Activated naive CD4-positive, alpha-beta T cell treated with anti-CD3 and anti-CD28 coated beads, Interleukin-2, amount 50 U/mL, for 24 hours (primary cell): ENCODE measurements around the gene DEAF1.

ENCODE experiments used
- H3K27ac Mint-ChIP-seq: one replicate; pipeline ENCODE4 v1.8.0; 2021; ENCODE audit warnings: mild to moderate bottlenecking, mixed read lengths
- H3K27me3 Mint-ChIP-seq: one replicate; pipeline ENCODE4 v1.8.0; 2021; ENCODE audit warnings: mixed read lengths
- H3K36me3 Mint-ChIP-seq: one replicate; pipeline ENCODE4 v1.8.0; 2021; ENCODE audit warnings: mixed read lengths
- H3K4me1 Mint-ChIP-seq: one replicate; pipeline ENCODE4 v1.8.0; 2021; ENCODE audit warnings: mixed read lengths
- H3K4me3 Mint-ChIP-seq: one replicate; pipeline ENCODE4 v1.8.0; 2021; ENCODE audit warnings: mild to moderate bottlenecking, mixed read lengths
- H3K9me3 Mint-ChIP-seq: one replicate; pipeline ENCODE4 v1.8.0; 2021; ENCODE audit warnings: mixed read lengths

Gene DEAF1

GRCh38 chr11:679271-680207 lies 15.5 kb downstream of the DEAF1 start:
- H3K27me3 Mint-ChIP-seq, result no peaks in the 10 kb centered on the region
- H3K4me3 Mint-ChIP-seq, result no peak overlapping the region
- no peak overlapping the region for H3K27ac Mint-ChIP-seq
- no peaks in the 10 kb centered on the region for H3K9me3 Mint-ChIP-seq
- no peaks in the 10 kb centered on the region for H3K4me1 Mint-ChIP-seq
- H3K36me3 Mint-ChIP-seq, result peaks cover 22% of the 10 kb centered on the region

- H3K27ac Mint-ChIP-seq, result no peak overlapping the region
- H3K36me3 Mint-ChIP-seq, result peaks cover 16% of the 10 kb centered on the region
- no peaks in the 10 kb centered on the region for H3K9me3 Mint-ChIP-seq
- H3K27me3 Mint-ChIP-seq, result no peaks in the 10 kb centered on the region
- no peak overlapping the region for H3K4me3 Mint-ChIP-seq
- H3K4me1 Mint-ChIP-seq, result no peaks in the 10 kb centered on the region
Measured at GRCh38 chr11:678297-678696, 16.7 kb downstream of the DEAF1 start.

GRCh38 chr11:674406-674805 lies 20.6 kb downstream of the DEAF1 start:
- no peak overlapping the region for H3K27ac Mint-ChIP-seq
- H3K36me3 Mint-ChIP-seq, result peaks cover 4% of the 10 kb centered on the region
- no peak overlapping the region for H3K4me3 Mint-ChIP-seq
- H3K27me3 Mint-ChIP-seq, result no peaks in the 10 kb centered on the region
- no peaks in the 10 kb centered on the region for H3K4me1 Mint-ChIP-seq
- H3K9me3 Mint-ChIP-seq, result no peaks in the 10 kb centered on the region

DNA sequence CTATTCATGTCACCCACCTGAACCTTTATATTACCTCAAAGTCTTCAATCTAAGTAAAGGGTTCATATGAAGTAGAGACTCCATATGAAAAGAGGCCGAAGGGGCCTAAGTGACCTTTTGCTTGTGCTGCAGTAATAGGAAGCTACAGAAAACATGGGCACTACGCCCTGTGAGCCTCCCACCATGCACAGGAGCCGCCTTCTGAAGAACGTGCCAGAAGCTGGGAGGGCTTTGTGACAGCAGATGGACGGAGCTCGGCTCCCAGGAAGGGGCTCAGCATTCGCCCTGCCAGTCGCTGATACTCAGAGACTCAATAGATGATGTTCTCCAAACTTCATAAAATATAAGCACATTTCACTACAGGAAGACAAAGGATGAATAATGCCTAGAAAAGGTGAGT lies 21.2 kb downstream of the DEAF1 start:
- no peaks in the 10 kb centered on the region for H3K4me1 Mint-ChIP-seq
- H3K27me3 Mint-ChIP-seq, result no peaks in the 10 kb centered on the region
- H3K27ac Mint-ChIP-seq, result no peak overlapping the region
- no peak overlapping the region for H3K4me3 Mint-ChIP-seq
- no peaks in the 10 kb centered on the region for H3K9me3 Mint-ChIP-seq
- H3K36me3 Mint-ChIP-seq, result peaks cover 4% of the 10 kb centered on the region

DNA sequence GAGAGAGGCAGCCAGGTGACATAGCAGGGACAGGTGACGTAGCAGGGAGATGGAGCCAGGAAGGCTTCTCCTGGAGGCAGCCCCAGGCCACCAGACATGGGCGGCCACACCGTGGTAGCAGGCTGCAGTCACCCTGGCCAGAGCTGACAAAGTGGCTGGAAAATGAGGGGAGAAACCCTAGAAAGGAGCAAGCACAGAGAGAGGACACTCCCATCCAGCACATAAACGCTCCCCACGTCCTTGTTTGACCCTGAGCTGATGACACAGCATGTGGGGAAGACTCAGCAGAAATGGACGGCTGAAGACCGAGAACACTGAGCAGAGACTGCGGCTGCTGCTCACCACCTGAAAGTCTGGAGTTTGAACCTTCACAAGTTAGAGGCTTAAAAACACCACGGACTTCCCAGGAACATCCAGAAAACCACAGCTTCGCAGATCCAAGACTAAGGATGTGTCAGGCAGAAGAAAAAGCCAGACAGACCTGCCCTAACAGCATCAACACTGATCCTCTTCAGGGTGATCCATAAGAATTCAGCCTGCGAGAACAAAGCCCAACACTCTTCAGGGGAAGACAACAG lies 29.2 kb downstream of the DEAF1 start:
- H3K27me3 Mint-ChIP-seq, result no peaks in the 10 kb centered on the region
- peaks cover 4% of the 10 kb centered on the region for H3K4me1 Mint-ChIP-seq
- H3K9me3 Mint-ChIP-seq, result no peaks in the 10 kb centered on the region
- H3K27ac Mint-ChIP-seq, result no peak overlapping the region
- no peaks in the 10 kb centered on the region for H3K36me3 Mint-ChIP-seq
- H3K4me3 Mint-ChIP-seq, result no peak overlapping the region

- H3K4me1 Mint-ChIP-seq, result peaks cover 4% of the 10 kb centered on the region
- H3K27me3 Mint-ChIP-seq, result no peaks in the 10 kb centered on the region
- no peaks in the 10 kb centered on the region for H3K36me3 Mint-ChIP-seq
- no peak overlapping the region for H3K27ac Mint-ChIP-seq
- no peaks in the 10 kb centered on the region for H3K9me3 Mint-ChIP-seq
- no peak overlapping the region for H3K4me3 Mint-ChIP-seq
Measured at GRCh38 chr11:665062-665703, 29.8 kb downstream of the DEAF1 start.

DNA sequence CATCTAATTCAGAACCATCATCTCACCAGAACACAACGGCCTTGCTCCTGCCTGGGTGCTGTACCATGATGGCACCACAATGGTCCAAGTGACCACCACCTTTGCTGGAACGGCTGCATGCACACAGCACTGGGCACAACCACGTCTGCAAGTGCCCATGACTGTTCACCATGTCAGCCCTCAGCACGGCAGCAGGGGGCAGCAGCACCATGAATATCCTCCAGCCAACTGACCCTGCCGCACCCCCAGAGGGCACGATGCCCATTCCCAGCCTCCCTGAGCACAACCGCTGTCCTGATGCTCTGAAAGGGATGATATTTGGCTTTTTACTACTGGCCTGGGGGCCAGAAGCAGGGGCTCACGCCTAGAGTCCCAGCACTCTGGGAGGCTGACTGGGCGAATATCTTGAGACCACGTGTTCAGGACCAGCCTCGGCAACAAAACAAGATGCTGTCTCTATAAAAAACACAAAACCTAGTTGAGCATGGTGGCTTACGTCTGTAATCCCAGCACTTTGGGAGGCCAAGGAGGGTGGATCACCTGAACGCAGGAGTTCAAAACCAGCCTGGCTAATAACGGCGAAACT lies 32.2 kb downstream of the DEAF1 start:
- Mint-ChIP-seq H3K4me3 (no peak overlapping the region), H3K27me3 (no peaks in the 10 kb centered on the region), H3K27ac (no peak overlapping the region), H3K9me3 (no peaks in the 10 kb centered on the region), H3K4me1 (peaks cover 4% of the 10 kb centered on the region), H3K36me3 (no peaks in the 10 kb centered on the region)

DNA sequence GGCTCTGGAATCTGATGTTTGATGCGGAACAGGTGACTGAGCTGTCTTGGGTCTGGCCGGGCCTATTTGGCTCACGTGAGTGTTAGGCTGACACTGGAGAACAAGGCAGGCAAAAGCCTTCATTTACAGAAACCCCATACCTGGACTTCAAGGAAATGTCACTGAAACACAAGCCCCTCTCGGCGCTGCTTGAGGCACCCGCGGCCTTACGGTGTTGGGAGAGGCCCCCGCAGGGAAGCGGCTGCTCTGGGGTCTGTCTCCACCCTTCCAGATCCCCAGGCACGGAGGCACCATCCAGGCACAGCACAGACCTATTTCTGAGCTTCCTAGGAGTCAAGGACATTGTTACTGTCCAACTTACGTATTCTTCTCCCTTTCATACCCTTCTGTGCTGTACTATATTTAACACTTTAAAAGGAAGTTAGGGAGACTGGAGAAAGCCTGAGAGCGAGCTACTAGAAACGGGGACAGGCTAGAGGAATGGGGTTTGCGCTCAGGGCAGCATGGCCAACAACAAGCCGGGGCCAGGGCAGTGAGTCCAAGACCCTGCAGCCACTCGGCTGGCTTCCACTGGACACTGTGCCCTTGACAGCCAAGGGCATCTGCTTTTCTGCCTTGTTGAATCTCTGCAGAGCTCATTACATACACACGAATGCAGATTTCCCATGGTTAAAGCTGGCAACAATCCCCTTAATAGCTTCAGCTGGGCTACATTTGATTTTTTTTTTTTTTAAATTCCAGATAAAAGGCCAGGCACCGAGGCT lies 34.2 kb downstream of the DEAF1 start:
- Mint-ChIP-seq H3K36me3 (no peaks in the 10 kb centered on the region), H3K9me3 (no peaks in the 10 kb centered on the region), H3K27ac (no peak overlapping the region), H3K4me1 (peaks cover 4% of the 10 kb centered on the region), H3K4me3 (no peak overlapping the region), H3K27me3 (no peaks in the 10 kb centered on the region)

GRCh38 chr11:660281-660680 lies 34.7 kb downstream of the DEAF1 start:
- Mint-ChIP-seq H3K27me3 (no peaks in the 10 kb centered on the region), H3K36me3 (no peaks in the 10 kb centered on the region), H3K9me3 (no peaks in the 10 kb centered on the region)

GRCh38 chr11:659532-660085 lies 35.4 kb downstream of the DEAF1 start:
- Mint-ChIP-seq H3K9me3 (no peaks in the 10 kb centered on the region), H3K4me1 (peaks cover 4% of the 10 kb centered on the region), H3K4me3 (no peak overlapping the region), H3K27ac (no peak overlapping the region), H3K27me3 (no peaks in the 10 kb centered on the region), H3K36me3 (no peaks in the 10 kb centered on the region)

More at GRCh38 chr11:660281-660680, 34.7 kb downstream of the DEAF1 start:
- Mint-ChIP-seq H3K4me1 (peaks cover 4% of the 10 kb centered on the region), H3K27ac (no peak overlapping the region), H3K4me3 (no peak overlapping the region)

DNA sequence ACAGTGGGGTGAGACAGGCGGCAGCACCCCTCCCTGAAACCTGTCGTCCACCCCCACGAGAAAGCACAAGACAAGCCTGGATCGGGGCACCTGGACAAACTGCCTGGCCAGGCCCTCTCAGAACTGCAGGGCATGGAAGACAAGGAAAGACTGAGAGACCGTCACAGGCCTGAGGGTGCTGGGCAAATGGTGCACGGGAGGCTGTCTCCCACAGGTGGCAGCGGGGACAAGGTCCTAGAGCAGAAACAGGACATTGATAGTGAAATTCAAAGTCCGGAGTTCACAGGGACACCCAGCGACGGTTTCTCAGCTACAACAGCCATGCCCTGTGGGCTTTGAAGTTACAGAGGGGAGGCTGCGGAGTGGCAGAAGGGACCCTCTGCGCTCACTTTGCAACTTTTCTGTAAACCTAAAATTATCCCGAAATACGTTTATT lies 37.3 kb downstream of the DEAF1 start:
- no peaks in the 10 kb centered on the region for H3K36me3 Mint-ChIP-seq
- H3K4me1 Mint-ChIP-seq, result peaks cover 2% of the 10 kb centered on the region

GRCh38 chr11:656866-657265 lies 38.2 kb downstream of the DEAF1 start:
- Mint-ChIP-seq H3K36me3 (peaks cover 4% of the 10 kb centered on the region), H3K27me3 (no peaks in the 10 kb centered on the region), H3K4me1 (no peaks in the 10 kb centered on the region), H3K4me3 (no peak overlapping the region), H3K27ac (no peak overlapping the region), H3K9me3 (no peaks in the 10 kb centered on the region)

More for the DNA sequence above, 37.3 kb downstream of the DEAF1 start:
- H3K27ac Mint-ChIP-seq, result no peak overlapping the region
- no peak overlapping the region for H3K4me3 Mint-ChIP-seq
- H3K9me3 Mint-ChIP-seq, result no peaks in the 10 kb centered on the region
- no peaks in the 10 kb centered on the region for H3K27me3 Mint-ChIP-seq

DNA sequence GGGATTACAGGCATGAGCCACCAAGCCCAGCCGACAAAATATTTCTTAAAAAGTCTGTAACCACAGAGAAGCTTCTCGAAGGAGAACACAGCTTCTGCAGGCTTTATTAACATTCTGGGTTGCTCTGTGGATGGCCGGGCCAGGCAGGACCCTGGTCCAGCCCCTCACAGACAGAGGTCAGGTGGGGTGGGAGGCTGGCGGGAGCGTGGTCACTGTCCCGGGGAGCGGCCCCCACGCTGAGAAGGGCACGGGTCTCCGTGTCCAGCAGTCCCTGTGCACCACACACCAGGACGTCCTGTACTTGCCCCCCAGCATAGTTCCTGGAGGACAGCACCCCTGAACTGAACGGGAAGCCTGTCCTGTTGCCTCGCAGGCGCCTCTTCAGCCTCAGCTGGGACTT lies 38.6 kb downstream of the DEAF1 start:
- Mint-ChIP-seq H3K4me1 (no peaks in the 10 kb centered on the region), H3K27me3 (no peaks in the 10 kb centered on the region), H3K36me3 (peaks cover 4% of the 10 kb centered on the region), H3K9me3 (no peaks in the 10 kb centered on the region), H3K4me3 (no peak overlapping the region), H3K27ac (no peak overlapping the region)

GRCh38 chr11:655036-655726 lies 39.8 kb downstream of the DEAF1 start:
- no peaks in the 10 kb centered on the region for H3K27me3 Mint-ChIP-seq
- H3K36me3 Mint-ChIP-seq, result peaks cover 6% of the 10 kb centered on the region
- no peak overlapping the region for H3K4me3 Mint-ChIP-seq
- H3K4me1 Mint-ChIP-seq, result no peaks in the 10 kb centered on the region
- H3K9me3 Mint-ChIP-seq, result no peaks in the 10 kb centered on the region
- no peak overlapping the region for H3K27ac Mint-ChIP-seq
